ENCODE results near the gene NRXN3.

GRCh38 chr14:79525416-79525815 lies 1355.2 kb downstream of the NRXN3 start:
- TF ChIP-seq CTCF (IDR thresholded peaks at IDR 0.05; ENCODE audit: insufficient read depth, low read length, poor library complexity, severe bottlenecking) (no peak), EZH2phosphoT487 (conservative IDR thresholded peaks at IDR 0.05; ENCODE audit: low read length) (no peak)
